Measurements from ENCODE around the gene ZMAT1. TPM values are rescaled to one million over a fixed set of nuclear protein-coding genes. Genes with fewer than 3 reads are reported as not detected.

The ZMAT1 gene
- total RNA-seq, 3 donors from 2014 or later (not counting 1 experiment from before 2014, with no cell fraction given), result 13.5 to 14.9 (median 14.3) TPM

GRCh38 chrX:101906136-101906796 is 25.6 kb downstream of the ZMAT1 start:
- DNase-seq (no peak), ATAC-seq (no peak)
- 90% methylated on average over 5 of the region's 5 CpGs for WGBS (ENCODE audit: insufficient coverage)
- Mint-ChIP-seq H3K36me3 (peaks cover 12% of the 10 kb centered on the region), H3K27ac (no peak overlapping the region), H3K27me3 (ENCODE audit: low read depth in 2 of 2) (no peaks in the 10 kb centered on the region), H3K9me3 (peaks cover 2 to 8% of the 10 kb centered on the region in 2 donors), H3K4me1 (no peaks in the 10 kb centered on the region), H3K4me3 (no peak overlapping the region)
- no peaks in the 10 kb centered on the region for H3K4me1 ChIP-seq (ENCODE audit: control insufficient read depth, insufficient read depth, low read length)
- peaks cover 2% of the 10 kb centered on the region for H3K36me3 ChIP-seq (ENCODE audit: control insufficient read depth, insufficient read depth, low read length)
- no peaks in the 10 kb centered on the region for H3K27me3 ChIP-seq (ENCODE audit: control insufficient read depth, insufficient read depth, low read length)
- intact Hi-C loops (cut with micrococcal nuclease), result no loop called here
- H3K27ac ChIP-seq (ENCODE audit: low read length), result no peak overlapping the region
- H3K9me3 ChIP-seq (ENCODE audit: control insufficient read depth, insufficient read depth, low read length), result peaks cover 13% of the 10 kb centered on the region
- TF ChIP-seq, protein P1, sequence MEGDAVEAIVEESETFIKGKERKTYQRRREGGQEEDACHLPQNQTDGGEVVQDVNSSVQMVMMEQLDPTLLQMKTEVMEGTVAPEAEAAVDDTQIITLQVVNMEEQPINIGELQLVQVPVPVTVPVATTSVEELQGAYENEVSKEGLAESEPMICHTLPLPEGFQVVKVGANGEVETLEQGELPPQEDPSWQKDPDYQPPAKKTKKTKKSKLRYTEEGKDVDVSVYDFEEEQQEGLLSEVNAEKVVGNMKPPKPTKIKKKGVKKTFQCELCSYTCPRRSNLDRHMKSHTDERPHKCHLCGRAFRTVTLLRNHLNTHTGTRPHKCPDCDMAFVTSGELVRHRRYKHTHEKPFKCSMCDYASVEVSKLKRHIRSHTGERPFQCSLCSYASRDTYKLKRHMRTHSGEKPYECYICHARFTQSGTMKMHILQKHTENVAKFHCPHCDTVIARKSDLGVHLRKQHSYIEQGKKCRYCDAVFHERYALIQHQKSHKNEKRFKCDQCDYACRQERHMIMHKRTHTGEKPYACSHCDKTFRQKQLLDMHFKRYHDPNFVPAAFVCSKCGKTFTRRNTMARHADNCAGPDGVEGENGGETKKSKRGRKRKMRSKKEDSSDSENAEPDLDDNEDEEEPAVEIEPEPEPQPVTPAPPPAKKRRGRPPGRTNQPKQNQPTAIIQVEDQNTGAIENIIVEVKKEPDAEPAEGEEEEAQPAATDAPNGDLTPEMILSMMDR (IDR thresholded peaks at IDR 0.05), result no peak
- no peak overlapping the region for H3K4me3 ChIP-seq (ENCODE audit: low read length)

GRCh38 chrX:101904996-101905395 is 26.8 kb downstream of the ZMAT1 start:
- TF ChIP-seq, protein P1 (IDR thresholded peaks at IDR 0.05), result no peak
- Mint-ChIP-seq H3K36me3 (peaks cover under 1% of the 10 kb centered on the region), H3K9me3 (peaks cover 2 to 3% of the 10 kb centered on the region in 2 donors), H3K27ac (no peak overlapping the region), H3K4me3 (no peak overlapping the region), H3K27me3 (ENCODE audit: low read depth in 2 of 2) (no peaks in the 10 kb centered on the region), H3K4me1 (no peaks in the 10 kb centered on the region)
- H3K27me3 ChIP-seq (ENCODE audit: control insufficient read depth, insufficient read depth, low read length), result no peaks in the 10 kb centered on the region
- H3K36me3 ChIP-seq (ENCODE audit: control insufficient read depth, insufficient read depth, low read length), result peaks cover 2% of the 10 kb centered on the region
- DNase-seq, result no peak
- no peak overlapping the region for H3K27ac ChIP-seq (ENCODE audit: low read length)
- ATAC-seq, result no peak
- no peak overlapping the region for H3K4me3 ChIP-seq (ENCODE audit: low read length)
- peaks cover 13% of the 10 kb centered on the region for H3K9me3 ChIP-seq (ENCODE audit: control insufficient read depth, insufficient read depth, low read length)
- no peaks in the 10 kb centered on the region for H3K4me1 ChIP-seq (ENCODE audit: control insufficient read depth, insufficient read depth, low read length)
- WGBS (ENCODE audit: insufficient coverage), result 83% methylated on average over 1 of the region's 1 CpG
- intact Hi-C loops (cut with micrococcal nuclease), result no loop called here

Other genes with a start within 250 kb of the ZMAT1 start
- not detected for gene TCEAL2, start 193.7 kb upstream of the ZMAT1 start, total RNA-seq
- not detected for gene TCEAL6, start 210.5 kb upstream of the ZMAT1 start, total RNA-seq
- 1 to 10 TPM in 2 of 3 donors, under 1 TPM in 1; 0.75 to 2.5 (median 1.8) TPM for gene BEX5, start 223.9 kb upstream of the ZMAT1 start, total RNA-seq